Endothelial cell of umbilical vein (primary cell): Measurements from ENCODE around the gene VAV2. TPM values are rescaled to one million over a fixed set of nuclear protein-coding genes. Genes with fewer than 3 reads are reported as not detected.

Experiments used
- BruUV-seq: library from RNA; stranded (reverse); fragments of 400-500 nt; replicated peaks from 2 replicates; lab custom pipeline; 2021; lab: Mats Ljungman, UMichigan
- CTCF ChIA-PET: fragments of 300-600, 350-600 bp; sonication (Branson Sonifier 250); formaldehyde crosslinking; loops from one replicate; lab custom pipeline; 2021; ENCODE audit warnings: antibody characterized with exemption, inconsistent platforms; lab: Charles Lee
- POLR2A ChIA-PET: fragments of 300-600, 350-600 bp; sonication (Branson Sonifier 250); formaldehyde crosslinking; loops from one replicate; lab custom pipeline; 2021; ENCODE audit warnings: antibody characterized with exemption, inconsistent platforms; lab: Charles Lee
- DNase-seq: peaks from one replicate; pipeline ENCODE4 v3.0.0-alpha.2; 2011; ENCODE audit warnings: low read depth, low spot score
- FAIRE-seq: peaks from 2 replicates; lab custom pipeline; 2011; peaks lifted over from hg19 to GRCh38; lab: Jason Lieb, UNC
- H2AFZ ChIP-seq: 2 replicates; pipeline ENCODE4 v1.6.0; 2012; ENCODE audit warnings: low read depth, low read length, control low read depth, inconsistent platforms
- H3K27ac ChIP-seq: 2 replicates; pipeline ENCODE4 v1.5.1; 2011; ENCODE audit warnings: low read depth, mild to moderate bottlenecking, control low read depth, low read length, moderate library complexity; ENCODE audit not compliant: insufficient read depth
- H3K27me3 ChIP-seq, 2 experiments: 2 replicates each; pipeline versions ENCODE4 v1.6.0 to v1.6.1; 2011; ENCODE audit warnings: low read length in 2 of 2, mixed read lengths in 1 of 2; ENCODE audit not compliant: control insufficient read depth in 2 of 2, insufficient read depth in 2 of 2
- H3K36me3 ChIP-seq, 2 experiments: 2 replicates in 1 of 2; 3 replicates in 1 of 2; pipeline ENCODE4 v1.5.1; 2011; ENCODE audit warnings: low read length in 2 of 2, mild to moderate bottlenecking in 1 of 2, moderate library complexity in 1 of 2; ENCODE audit not compliant: control insufficient read depth in 2 of 2, insufficient read depth in 2 of 2; ENCODE audit errors: extremely low read depth in 1 of 2
- H3K4me1 ChIP-seq: 3 replicates; pipeline ENCODE4 v1.5.1; 2011; ENCODE audit warnings: mild to moderate bottlenecking, low read length; ENCODE audit not compliant: control insufficient read depth, insufficient read depth; ENCODE audit errors: extremely low read depth
- H3K4me2 ChIP-seq: 2 replicates; pipeline ENCODE4 v1.6.1; 2011; ENCODE audit warnings: low read length, control low read depth, mixed read lengths; ENCODE audit not compliant: insufficient read depth
- H3K4me3 ChIP-seq, 3 experiments: fragments of 200-600 bp in 1 of 3; sonication (generic), shearing (Covaris generic) in 1 of 3; replicated peaks in 1 of 3; 2 replicates each; pipeline ENCODE4 v1.5.1; 2011 to 2016; ENCODE audit warnings: control low read depth in 3 of 3, low read length in 3 of 3, mild to moderate bottlenecking in 2 of 3, inconsistent platforms in 1 of 3, low read depth in 1 of 3, moderate library complexity in 1 of 3; ENCODE audit not compliant: insufficient read depth in 1 of 3
- H3K79me2 ChIP-seq: 2 replicates; pipeline ENCODE4 v1.6.0; 2012; ENCODE audit warnings: low read length, inconsistent platforms; ENCODE audit not compliant: control insufficient read depth, insufficient read depth
- H3K9ac ChIP-seq: replicated peaks from 2 replicates; pipeline ENCODE3; 2011; ENCODE audit warnings: low read length, control low read depth; ENCODE audit not compliant: insufficient read depth; ENCODE audit errors: extremely low read depth
- H3K9me1 ChIP-seq: replicated peaks from 3 replicates; pipeline ENCODE4 v1.6.0; 2011; ENCODE audit warnings: mild to moderate bottlenecking, low read length; ENCODE audit not compliant: control insufficient read depth, insufficient read depth; ENCODE audit errors: extremely low read depth
- H3K9me3 ChIP-seq: replicated peaks from 2 replicates; pipeline ENCODE4 v1.5.1; 2012; ENCODE audit warnings: low read length, inconsistent platforms; ENCODE audit not compliant: control insufficient read depth, insufficient read depth
- H4K20me1 ChIP-seq: replicated peaks from 2 replicates; pipeline ENCODE3; 2011; ENCODE audit warnings: mild to moderate bottlenecking, low read length; ENCODE audit not compliant: control insufficient read depth, insufficient read depth; ENCODE audit errors: extremely low read depth
- CTCF ChIP-seq, 2 donors: IDR thresholded peaks; 1 replicate in 1 of 2; 2 replicates in 1 of 2; pipeline ENCODE4 v1.5.1; 2011; ENCODE audit warnings: low read length in 2 of 2, mild to moderate bottlenecking in 2 of 2, moderate library complexity in 2 of 2, control low read depth in 1 of 2, inconsistent platforms in 1 of 2, low read depth in 1 of 2; ENCODE audit not compliant: insufficient read depth in 1 of 2; ENCODE audit errors: extremely low read depth in 1 of 2
- EZH2 ChIP-seq: IDR thresholded peaks from 2 replicates; pipeline ENCODE4 v1.6.1; 2012; ENCODE audit warnings: borderline replicate concordance, low read depth, mild to moderate bottlenecking, moderate library complexity, low read length, inconsistent platforms; ENCODE audit not compliant: severe bottlenecking
- FOS ChIP-seq: IDR thresholded peaks from 2 replicates; pipeline ENCODE4 v1.6.1; 2011; ENCODE audit warnings: mild to moderate bottlenecking, low read length, moderate library complexity, borderline replicate concordance; ENCODE audit not compliant: insufficient read depth
- GATA2 ChIP-seq: IDR thresholded peaks from 2 replicates; pipeline ENCODE4 v1.7.0; 2011; ENCODE audit warnings: low read depth, mild to moderate bottlenecking, moderate library complexity, mixed read lengths, low read length; ENCODE audit not compliant: insufficient read length, insufficient read depth
- JUN ChIP-seq: IDR thresholded peaks from 2 replicates; pipeline ENCODE4 v1.6.1; 2011; ENCODE audit warnings: borderline replicate concordance, low read depth; ENCODE audit not compliant: insufficient read length, insufficient read depth
- MAX ChIP-seq: IDR thresholded peaks from 2 replicates; pipeline ENCODE4 v1.6.1; 2011; ENCODE audit not compliant: insufficient read depth, insufficient read length
- MYC ChIP-seq: IDR thresholded peaks from one replicate; pipeline ENCODE4 v1.6.1; 2011; ENCODE audit warnings: mild to moderate bottlenecking, low read depth, low read length
- POLR2A ChIP-seq: IDR thresholded peaks from 2 replicates; pipeline ENCODE4 v1.6.1; 2012; ENCODE audit warnings: low read depth, mild to moderate bottlenecking, control low read depth, low read length
- dilution Hi-C: fragments of 300-500 bp; cut with MboI; formaldehyde crosslinking; loops from one replicate; pipeline ENCODE4 v1.15.0; 2019; ENCODE audit warnings: low sequenced_read_pairs; ENCODE audit not compliant: extremely low pct_ligation_motif_present
- intact Hi-C: fragments of 100-400 bp; cut with micrococcal nuclease; formaldehyde crosslinking; loops from one replicate; pipeline ENCODE4 v1.10.0; 2022
- polyA plus RNA-seq, 4 experiments: library from polyadenylated mRNA; depleted of rRNA in 3 of 4; stranded (reverse) in 3 of 4; unstranded in 1 of 4; fragments of >200 nt; gene quantifications; 2 replicates each; pipeline versions ENCODE4 v1.2.1 to v1.2.3, GENCODE V29; 2011 to 2012; ENCODE audit warnings: missing spikeins in 1 of 4
- total RNA-seq: library from RNA; stranded (reverse); gene quantifications from 2 replicates; pipeline ENCODE4 v1.2.3, GENCODE V29; 2021

The VAV2 gene
- total and polyA plus RNA-seq, 2 donors (not counting 3 experiments of a cell fraction or from before 2014, with no cell fraction given) = 10.6 to 30.6 TPM

GRCh38 chr9:133815781-133816180 is 176.3 kb downstream of the VAV2 start:
- Histone ChIP-seq H3K4me3 (no peak overlapping the region), H2AFZ (no peak overlapping the region), H4K20me1 (no peaks in the 10 kb centered on the region), H3K4me1 (no peaks in the 10 kb centered on the region), H3K79me2 (no peaks in the 10 kb centered on the region), H3K9me3 (no peaks in the 10 kb centered on the region), H3K36me3 (peaks cover 0 to 5% of the 10 kb centered on the region in 2 experiments), H3K4me2 (no peak overlapping the region), H3K9ac (no peak overlapping the region), H3K27me3 (no peaks in the 10 kb centered on the region), H3K27ac (no peak overlapping the region), H3K9me1 (no peaks in the 10 kb centered on the region)
- ChIA-PET CTCF (no interaction called here), POLR2A (no interaction called here)
- DNase-seq (no peak), FAIRE-seq (no peak)
- no TSS peak for BruUV-seq
- dilution Hi-C loops = no loop called here
- no peak for TF ChIP-seq CTCF (IDR thresholded peaks at IDR 0.05; ENCODE audit: extremely low read depth in 1 of 2, insufficient read depth in 1 of 2, low read depth in 1 of 2, low read length in 2 of 2)
- TF ChIP-seq FOS = no peak
- TF ChIP-seq MYC = no peak
- no peak for TF ChIP-seq EZH2
- no peak for TF ChIP-seq GATA2
- no peak for TF ChIP-seq POLR2A
- TF ChIP-seq MAX = no peak
- TF ChIP-seq JUN = no peak
- intact Hi-C loops = no loop called here
